HEK293 (cell line): ENCODE data around the gene GLI1.
A peak's percentile ranks its signal among the peaks of the same experiment; 100 is the strongest.

Source experiments
- CTCF ChIA-PET: fragments of 350-600 bp; formaldehyde crosslinking; extraction: SDS; loops from one replicate; lab custom pipeline; 2021; ENCODE audit warnings: antibody characterized with exemption; lab: Yijun Ruan, JAX
- POLR2A ChIA-PET: fragments of 300-600 bp; formaldehyde crosslinking; extraction: SDS; loops from one replicate; lab custom pipeline; 2020; ENCODE audit warnings: antibody characterized with exemption, inconsistent platforms; lab: Yijun Ruan, JAX
- H3K27ac ChIP-seq: fragments of 200-500 bp; sonication (Bioruptor generic); 2 replicates; pipeline ENCODE4 v1.5.1; 2014; ENCODE audit warnings: low read depth, low read length, control low read depth, inconsistent platforms; ENCODE audit errors: extremely low read depth
- H3K36me3 ChIP-seq, 2 experiments: fragments of 200-500 bp in 1 of 2; sonication (Bioruptor generic) in 1 of 2; 1 replicate in 1 of 2; 2 replicates in 1 of 2; pipeline ENCODE4 v1.5.1; 2014 to 2017; ENCODE audit warnings: inconsistent platforms in 2 of 2, low read length in 2 of 2; ENCODE audit not compliant: control insufficient read depth in 2 of 2, insufficient read depth in 1 of 2
- H3K4me1 ChIP-seq: fragments of 200-500 bp; sonication (Bioruptor generic); 2 replicates; pipeline ENCODE4 v1.5.1; 2014; ENCODE audit warnings: mild to moderate bottlenecking, low read length, inconsistent platforms; ENCODE audit not compliant: control insufficient read depth, insufficient read depth
- H3K4me3 ChIP-seq: 2 replicates; pipeline ENCODE4 v1.5.1; 2011; ENCODE audit warnings: low read depth, mild to moderate bottlenecking, control low read depth, low read length, moderate library complexity
- H3K9me3 ChIP-seq: fragments of 200-500 bp; sonication (Bioruptor generic); 2 replicates; pipeline ENCODE4 v1.5.1; 2014; ENCODE audit warnings: low read depth, low read length, inconsistent platforms; ENCODE audit not compliant: control insufficient read depth, insufficient read depth
- KLF16 ChIP-seq: fragments of 450-650 bp; formaldehyde crosslinking; IDR thresholded peaks from 2 replicates; pipeline ENCODE4 v1.5.1; 2017; ENCODE audit warnings: missing biosample characterization, missing genetic modification characterization
- SETDB1 ChIP-seq: IDR thresholded peaks from one replicate; pipeline ENCODE4 v1.6.1; 2017; ENCODE audit warnings: mild to moderate bottlenecking, low read length, moderate library complexity, mixed read lengths; ENCODE audit not compliant: insufficient read length
- WT1 ChIP-seq: fragments of 450-650 bp; formaldehyde crosslinking; IDR thresholded peaks from 2 replicates; pipeline ENCODE4 v1.5.1; 2016; ENCODE audit warnings: missing biosample characterization, missing genetic modification characterization
- ZBTB1 ChIP-seq: fragments of 450-650 bp; formaldehyde crosslinking; IDR thresholded peaks from 2 replicates; pipeline ENCODE4 v1.5.1; 2016; ENCODE audit warnings: missing biosample characterization, missing genetic modification characterization
- ZBTB26 ChIP-seq: fragments of 450-650 bp; formaldehyde crosslinking; optimal IDR thresholded peaks from 2 replicates; pipeline ENCODE3; 2016; ENCODE audit warnings: missing biosample characterization, mild to moderate bottlenecking, missing genetic modification characterization
- ZBTB44 ChIP-seq: fragments of 450-650 bp; IDR thresholded peaks from 2 replicates; pipeline ENCODE4 v1.5.1; 2018; ENCODE audit warnings: missing biosample characterization, mild to moderate bottlenecking, missing genetic modification characterization
- ZIC2 ChIP-seq: fragments of 450-650 bp; formaldehyde crosslinking; IDR thresholded peaks from 2 replicates; pipeline ENCODE4 v1.5.1; 2016; ENCODE audit warnings: missing biosample characterization, missing genetic modification characterization
- ZNF10 ChIP-seq: fragments of 450-650 bp; formaldehyde crosslinking; IDR thresholded peaks from 2 replicates; pipeline ENCODE4 v1.5.1; 2017; ENCODE audit warnings: missing biosample characterization, missing genetic modification characterization
- ZNF18 ChIP-seq: fragments of 450-650 bp; formaldehyde crosslinking; IDR thresholded peaks from 2 replicates; pipeline ENCODE4 v1.5.1; 2016; ENCODE audit warnings: missing biosample characterization, missing genetic modification characterization
- ZNF2 ChIP-seq: fragments of 450-650 bp; formaldehyde crosslinking; IDR thresholded peaks from 2 replicates; pipeline ENCODE4 v1.5.1; 2016; ENCODE audit warnings: missing biosample characterization, missing genetic modification characterization
- ZNF24 ChIP-seq: fragments of 450-650 bp; formaldehyde crosslinking; IDR thresholded peaks from 2 replicates; pipeline ENCODE4 v1.5.1; 2016; ENCODE audit warnings: missing biosample characterization, missing genetic modification characterization
- ZNF398 ChIP-seq: fragments of 450-650 bp; formaldehyde crosslinking; IDR thresholded peaks from 2 replicates; pipeline ENCODE4 v1.5.1; 2017; ENCODE audit warnings: missing biosample characterization, missing genetic modification characterization
- ZNF549 ChIP-seq: fragments of 450-650 bp; IDR thresholded peaks from 2 replicates; pipeline ENCODE4 v1.5.1; 2018; ENCODE audit warnings: missing biosample characterization, missing genetic modification characterization, mild to moderate bottlenecking, inconsistent platforms, moderate library complexity
- ZNF560 ChIP-seq: fragments of 450-650 bp; formaldehyde crosslinking; IDR thresholded peaks from 2 replicates; pipeline ENCODE4 v1.5.1; 2017; ENCODE audit warnings: missing biosample characterization, missing genetic modification characterization, borderline replicate concordance
- ZNF580 ChIP-seq: fragments of 450-650 bp; formaldehyde crosslinking; IDR thresholded peaks from 2 replicates; pipeline ENCODE4 v1.5.1; 2016; ENCODE audit warnings: missing biosample characterization, missing genetic modification characterization
- ZNF600 ChIP-seq: fragments of 450-650 bp; formaldehyde crosslinking; IDR thresholded peaks from 2 replicates; pipeline ENCODE4 v1.5.1; 2016; ENCODE audit warnings: missing biosample characterization, missing genetic modification characterization
- ZNF660 ChIP-seq: fragments of 450-650 bp; IDR thresholded peaks from 2 replicates; pipeline ENCODE4 v1.5.1; 2018; ENCODE audit warnings: missing biosample characterization, mild to moderate bottlenecking, missing genetic modification characterization
- ZNF701 ChIP-seq: fragments of 450-650 bp; formaldehyde crosslinking; IDR thresholded peaks from 2 replicates; pipeline ENCODE4 v1.5.1; 2016; ENCODE audit warnings: missing biosample characterization, missing genetic modification characterization
- ZNF792 ChIP-seq: fragments of 450-650 bp; formaldehyde crosslinking; IDR thresholded peaks from 2 replicates; pipeline ENCODE4 v1.5.1; 2016; ENCODE audit warnings: missing biosample characterization, missing genetic modification characterization
- TF ChIP-seq, protein P1 (sequence below): fragments of 450-650 bp; formaldehyde crosslinking; IDR thresholded peaks from 2 replicates; pipeline ENCODE4 v1.5.1; 2016; ENCODE audit warnings: missing biosample characterization, missing genetic modification characterization, low read depth
- TF ChIP-seq, protein P2 (sequence below): fragments of 450-650 bp; formaldehyde crosslinking; IDR thresholded peaks from 2 replicates; pipeline ENCODE4 v1.5.1; 2016; ENCODE audit warnings: missing biosample characterization, missing genetic modification characterization
- TF ChIP-seq, protein P3 (sequence below): fragments of 450-650 bp; IDR thresholded peaks from 2 replicates; pipeline ENCODE4 v1.5.1; 2018; ENCODE audit warnings: missing biosample characterization, missing genetic modification characterization

The GLI1 gene

DNA sequence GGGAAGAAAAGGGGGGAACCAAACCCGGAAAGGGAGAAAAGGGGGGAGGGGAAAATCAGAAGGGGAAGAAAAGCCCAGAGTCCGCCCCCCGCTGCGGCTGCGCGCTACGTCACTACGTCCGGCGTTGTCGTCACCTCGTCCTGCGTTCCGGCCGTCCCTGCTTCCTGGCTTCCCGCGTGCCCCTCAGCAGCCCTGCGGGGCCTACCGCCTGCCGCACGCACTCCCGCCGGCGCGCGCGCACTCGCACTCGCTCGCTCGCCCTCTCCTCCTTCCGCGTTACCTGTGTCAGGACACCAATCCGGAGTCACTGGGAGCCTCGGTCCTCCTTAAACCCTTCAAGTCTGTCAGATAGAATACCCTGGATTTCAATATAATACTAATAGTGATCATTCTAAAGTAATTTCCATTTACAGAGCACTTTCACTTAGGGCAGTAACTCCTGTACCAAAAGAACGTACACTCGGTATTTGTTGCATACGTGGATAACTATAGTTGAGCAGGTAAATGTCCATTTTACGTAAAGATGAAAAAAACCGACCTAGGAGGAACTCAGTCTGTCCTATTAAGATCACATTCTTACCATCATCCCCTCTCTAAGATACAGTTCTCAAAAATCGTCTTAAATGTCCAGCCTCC is 28.5 kb upstream of the GLI1 start, which contains the start of gene R3HDM2 (continued):
- TF ChIP-seq, protein P1, sequence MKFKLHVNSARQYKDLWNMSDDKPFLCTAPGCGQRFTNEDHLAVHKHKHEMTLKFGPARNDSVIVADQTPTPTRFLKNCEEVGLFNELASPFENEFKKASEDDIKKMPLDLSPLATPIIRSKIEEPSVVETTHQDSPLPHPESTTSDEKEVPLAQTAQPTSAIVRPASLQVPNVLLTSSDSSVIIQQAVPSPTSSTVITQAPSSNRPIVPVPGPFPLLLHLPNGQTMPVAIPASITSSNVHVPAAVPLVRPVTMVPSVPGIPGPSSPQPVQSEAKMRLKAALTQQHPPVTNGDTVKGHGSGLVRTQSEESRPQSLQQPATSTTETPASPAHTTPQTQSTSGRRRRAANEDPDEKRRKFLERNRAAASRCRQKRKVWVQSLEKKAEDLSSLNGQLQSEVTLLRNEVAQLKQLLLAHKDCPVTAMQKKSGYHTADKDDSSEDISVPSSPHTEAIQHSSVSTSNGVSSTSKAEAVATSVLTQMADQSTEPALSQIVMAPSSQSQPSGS (tag by site-specific recombination): peak; percentile 92
- TF ChIP-seq ZNF560 (tag by site-specific recombination) (no peak), ZBTB26 (tag by site-specific recombination) (peak; percentile 98), ZNF600 (tag by site-specific recombination) (peak; percentile 79), ZNF24 (tag by site-specific recombination) (no peak; the same call in 1 of the 2 replicates), SETDB1 (no peak), ZBTB44 (no peak), KLF16 (tag by site-specific recombination) (peak; percentile 70), ZNF660 (tag by site-specific recombination) (peak; percentile 57), ZIC2 (tag by site-specific recombination) (peak; percentile 91), ZNF398 (peak; percentile 99), ZNF2 (tag by site-specific recombination) (peak; percentile 72), ZBTB1 (tag by site-specific recombination) (0 out of 2 replicates have a peak, but pooled peaks have one; percentile 22), WT1 (0 out of 2 replicates have a peak, but pooled peaks have one; percentile 21)
- TF ChIP-seq, protein P2, sequence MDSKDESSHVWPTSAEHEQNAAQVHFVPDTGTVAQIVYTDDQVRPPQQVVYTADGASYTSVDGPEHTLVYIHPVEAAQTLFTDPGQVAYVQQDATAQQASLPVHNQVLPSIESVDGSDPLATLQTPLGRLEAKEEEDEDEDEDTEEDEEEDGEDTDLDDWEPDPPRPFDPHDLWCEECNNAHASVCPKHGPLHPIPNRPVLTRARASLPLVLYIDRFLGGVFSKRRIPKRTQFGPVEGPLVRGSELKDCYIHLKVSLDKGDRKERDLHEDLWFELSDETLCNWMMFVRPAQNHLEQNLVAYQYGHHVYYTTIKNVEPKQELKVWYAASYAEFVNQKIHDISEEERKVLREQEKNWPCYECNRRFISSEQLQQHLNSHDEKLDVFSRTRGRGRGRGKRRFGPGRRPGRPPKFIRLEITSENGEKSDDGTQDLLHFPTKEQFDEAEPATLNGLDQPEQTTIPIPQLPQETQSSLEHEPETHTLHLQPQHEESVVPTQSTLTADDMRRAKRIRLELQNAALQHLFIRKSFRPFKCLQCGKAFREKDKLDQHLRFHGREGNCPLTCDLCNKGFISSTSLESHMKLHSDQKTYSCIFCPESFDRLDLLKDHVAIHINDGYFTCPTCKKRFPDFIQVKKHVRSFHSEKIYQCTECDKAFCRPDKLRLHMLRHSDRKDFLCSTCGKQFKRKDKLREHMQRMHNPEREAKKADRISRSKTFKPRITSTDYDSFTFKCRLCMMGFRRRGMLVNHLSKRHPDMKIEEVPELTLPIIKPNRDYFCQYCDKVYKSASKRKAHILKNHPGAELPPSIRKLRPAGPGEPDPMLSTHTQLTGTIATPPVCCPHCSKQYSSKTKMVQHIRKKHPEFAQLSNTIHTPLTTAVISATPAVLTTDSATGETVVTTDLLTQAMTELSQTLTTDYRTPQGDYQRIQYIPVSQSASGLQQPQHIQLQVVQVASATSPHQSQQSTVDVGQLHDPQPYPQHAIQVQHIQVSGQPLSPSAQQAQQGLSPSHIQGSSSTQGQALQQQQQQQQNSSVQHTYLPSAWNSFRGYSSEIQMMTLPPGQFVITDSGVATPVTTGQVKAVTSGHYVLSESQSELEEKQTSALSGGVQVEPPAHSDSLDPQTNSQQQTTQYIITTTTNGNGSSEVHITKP (tag by site-specific recombination): peak; percentile 68

GRCh38 chr12:57431654-57432188 is 27.9 kb upstream of the GLI1 start:
- POLR2A ChIA-PET: interaction anchor here (1.0 kb wide), 1 partner anchor 27 kb away, joined by 3 read pairs; no protein-coding TSS in a partner anchor
- CTCF ChIA-PET: interaction anchor here (6.8 kb wide), 1 partner anchor 22 kb away, joined by 45 read pairs; the partner anchor contains the start of gene INHBE
- no peaks in the 10 kb centered on the region; the same call in 1 of the 2 replicates for H3K4me1 ChIP-seq
- no peak overlapping the region; the same call in 1 of the 2 replicates for H3K4me3 ChIP-seq
- H3K27ac ChIP-seq: peak overlapping the region; percentile 88; the same call in 1 of the 2 replicates
- H3K36me3 ChIP-seq: no peaks in the 10 kb centered on the region; a peak in 1 of 3 replicates
- H3K9me3 ChIP-seq: no peaks in the 10 kb centered on the region
- TF ChIP-seq, protein P3, sequence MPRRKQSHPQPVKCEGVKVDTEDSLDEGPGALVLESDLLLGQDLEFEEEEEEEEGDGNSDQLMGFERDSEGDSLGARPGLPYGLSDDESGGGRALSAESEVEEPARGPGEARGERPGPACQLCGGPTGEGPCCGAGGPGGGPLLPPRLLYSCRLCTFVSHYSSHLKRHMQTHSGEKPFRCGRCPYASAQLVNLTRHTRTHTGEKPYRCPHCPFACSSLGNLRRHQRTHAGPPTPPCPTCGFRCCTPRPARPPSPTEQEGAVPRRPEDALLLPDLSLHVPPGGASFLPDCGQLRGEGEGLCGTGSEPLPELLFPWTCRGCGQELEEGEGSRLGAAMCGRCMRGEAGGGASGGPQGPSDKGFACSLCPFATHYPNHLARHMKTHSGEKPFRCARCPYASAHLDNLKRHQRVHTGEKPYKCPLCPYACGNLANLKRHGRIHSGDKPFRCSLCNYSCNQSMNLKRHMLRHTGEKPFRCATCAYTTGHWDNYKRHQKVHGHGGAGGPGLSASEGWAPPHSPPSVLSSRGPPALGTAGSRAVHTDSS (tag by site-specific recombination): no peak
- TF ChIP-seq ZNF18 (tag by site-specific recombination) (no peak), ZNF10 (tag by site-specific recombination) (no peak), ZNF580 (tag by site-specific recombination) (no peak), ZNF701 (tag by site-specific recombination) (no peak), ZNF549 (tag by site-specific recombination) (no peak), ZNF792 (no peak)
